HG02759 (cell line): ENCODE measurements around the gene HK1.
"Not testable (repeated sequence)": the region's sequence is repeated elsewhere in the genome, so short reads cannot be mapped to it uniquely, and the experiment has no call there.

Experiments
- ATAC-seq: cut with Tn5 transposase; IDR thresholded peaks from one replicate; pipeline ENCODE4 v1.9.1; 2021; ENCODE audit warnings: mild to moderate bottlenecking, moderate library complexity; ENCODE audit not compliant: unreplicated experiment

HK1 gene

GRCh38 chr10:69306421-69306820 lies 28.1 kb downstream of the HK1 start:
- ATAC-seq: no peak

DNA sequence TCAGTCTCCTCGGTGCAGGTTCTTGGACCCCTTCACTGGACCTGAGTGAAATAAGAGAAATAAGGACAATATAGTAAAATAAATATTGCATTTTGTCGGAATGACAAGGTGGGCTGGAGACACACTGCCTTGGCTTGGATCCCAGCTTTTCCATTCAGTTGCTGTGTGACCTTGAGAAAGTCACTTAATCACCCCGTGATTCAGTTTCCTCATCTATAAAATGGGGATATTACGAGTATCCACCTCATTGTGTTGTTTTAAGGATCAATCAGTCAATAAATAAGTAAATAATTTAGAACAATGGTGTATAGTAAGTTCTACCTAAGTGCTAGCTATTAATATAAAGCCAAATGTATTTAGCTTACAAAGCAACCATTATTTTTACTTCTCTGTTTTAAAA lies 29.1 kb downstream of the HK1 start:
- ATAC-seq: no peak

DNA sequence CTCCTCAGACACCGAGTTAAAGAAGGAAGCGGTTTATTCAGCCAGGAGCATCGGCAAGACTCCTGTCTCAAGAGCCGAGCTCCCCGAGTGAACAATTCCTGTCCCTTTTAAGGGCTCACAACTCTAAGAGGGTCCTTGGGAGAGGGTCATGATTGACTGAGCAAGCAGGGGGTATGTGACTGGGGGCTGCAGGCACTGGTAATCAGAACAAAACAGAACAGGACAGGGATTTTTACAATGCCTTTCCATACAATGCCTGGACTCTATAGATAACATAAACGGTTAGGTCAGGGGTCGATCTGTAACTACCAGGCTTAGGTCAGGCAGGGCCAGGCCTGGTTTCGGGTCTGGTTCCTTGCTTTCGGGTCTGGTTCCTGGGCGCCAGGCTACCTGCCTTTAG lies 30.0 kb downstream of the HK1 start:
- ATAC-seq: not testable (repeated sequence)

GRCh38 chr10:69311309-69311708 lies 33.0 kb downstream of the HK1 start:
- ATAC-seq: no peak

DNA sequence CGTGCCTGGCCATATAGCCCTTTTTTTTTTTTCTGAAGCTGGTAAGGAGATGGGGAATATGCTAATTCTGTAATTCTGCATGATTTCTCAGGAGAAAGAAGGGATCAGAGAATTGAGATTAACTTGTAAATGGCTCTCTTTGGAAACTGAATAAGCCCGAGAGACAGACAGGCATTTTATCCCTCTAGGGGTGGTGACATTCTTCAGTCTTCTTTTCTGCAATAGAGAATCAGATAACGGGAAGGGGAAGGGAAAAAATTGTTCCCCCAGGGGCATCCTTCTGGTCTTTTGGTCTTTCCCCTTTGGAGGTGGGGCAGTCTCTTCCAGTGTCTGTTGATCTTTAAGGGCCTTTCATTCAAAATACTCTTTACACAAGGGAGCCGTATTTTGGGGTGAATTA lies 34.2 kb downstream of the HK1 start:
- no peak for ATAC-seq

DNA sequence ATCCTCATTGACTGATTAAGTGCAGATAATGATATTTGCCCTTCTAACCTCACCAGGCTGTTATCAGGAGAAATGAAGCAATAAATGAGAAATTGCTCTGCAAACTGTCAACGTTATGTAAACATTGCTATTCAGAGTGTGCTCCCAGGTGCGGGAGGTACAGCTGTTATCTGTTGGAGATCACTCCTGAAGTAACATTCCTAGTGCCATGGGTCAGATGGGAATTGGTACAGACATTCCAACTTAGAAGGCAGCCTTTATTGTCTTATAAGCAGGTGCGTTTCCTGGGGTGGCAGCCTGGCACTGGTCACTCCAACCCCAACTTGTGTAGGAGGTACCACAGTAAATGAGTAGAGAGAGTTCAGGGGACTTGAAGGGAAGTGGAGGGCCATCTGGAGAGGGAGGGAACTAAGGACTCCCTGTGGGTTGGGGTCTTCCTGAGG lies 36.8 kb downstream of the HK1 start:
- no peak for ATAC-seq

DNA sequence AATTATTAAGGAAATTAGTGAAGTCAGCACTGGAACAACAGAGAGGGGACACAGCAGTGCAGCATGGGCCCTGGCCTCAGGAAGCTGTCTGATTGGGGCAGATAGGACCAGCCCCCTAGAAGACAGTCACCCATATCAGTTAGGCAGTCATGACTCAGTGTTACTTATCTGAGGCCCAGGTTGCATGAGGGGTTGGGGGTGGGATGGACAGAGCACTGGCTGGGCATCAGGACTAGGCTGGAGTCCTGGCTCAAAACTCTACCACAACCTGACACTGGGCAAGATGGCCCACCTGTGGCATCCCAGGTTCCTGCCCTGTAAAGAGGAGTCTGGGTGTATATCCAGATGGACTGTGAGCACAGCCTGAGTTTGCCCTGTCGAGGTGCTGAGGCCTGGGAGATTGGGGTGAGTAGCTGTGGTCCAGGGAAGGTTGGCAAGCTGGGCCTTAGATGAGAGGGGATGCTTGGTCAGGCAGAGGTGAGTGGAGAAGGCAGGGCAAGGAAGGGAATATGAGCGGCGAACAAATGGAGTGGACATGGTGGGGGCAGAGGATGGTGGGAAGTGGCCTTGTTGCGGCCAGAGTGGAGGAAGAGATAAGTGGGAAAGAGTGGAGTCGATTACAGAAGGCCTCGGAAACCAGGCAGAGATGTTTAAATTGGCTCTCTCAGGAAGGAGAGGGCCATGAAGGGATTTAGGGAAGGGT lies 37.5 kb downstream of the HK1 start:
- no peak for ATAC-seq

DNA sequence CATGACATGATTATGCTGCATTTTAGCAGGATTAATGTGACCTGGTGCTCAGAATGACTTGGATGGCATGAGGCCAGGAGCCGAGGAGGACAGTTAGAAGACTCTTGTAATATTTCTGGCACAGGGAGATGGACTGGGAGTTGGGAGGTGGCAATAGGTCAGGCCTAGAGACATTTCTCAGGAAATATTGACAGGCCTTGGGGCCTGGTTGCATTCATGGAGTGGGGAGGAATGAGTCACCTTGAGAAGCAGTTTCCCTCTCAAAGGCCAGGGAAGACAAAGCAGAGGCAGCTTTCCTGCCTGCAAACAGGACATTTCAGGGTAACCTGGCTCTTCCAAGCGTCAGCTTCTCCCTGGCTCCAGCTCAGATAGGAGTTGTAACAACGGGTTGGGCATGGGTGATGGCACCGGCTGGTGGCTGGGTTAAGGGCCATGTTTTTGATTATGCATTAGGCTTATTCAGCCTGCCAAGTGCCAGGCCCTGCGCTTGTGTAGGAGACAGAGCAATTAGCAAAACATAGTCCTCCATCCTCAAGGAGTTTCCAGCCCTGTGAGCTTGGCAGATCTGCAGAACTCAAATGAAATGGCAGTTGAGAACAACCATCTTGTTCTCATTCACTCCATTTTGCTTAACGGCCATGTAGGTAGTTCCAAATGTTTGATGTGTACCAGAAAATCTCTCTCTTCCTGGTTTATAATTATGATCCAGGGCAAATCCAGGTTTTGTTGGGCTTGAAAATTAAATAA lies 38.2 kb downstream of the HK1 start:
- ATAC-seq: no peak

GRCh38 chr10:69317175-69317604 lies 38.9 kb downstream of the HK1 start:
- peak; percentile 31 for ATAC-seq

DNA sequence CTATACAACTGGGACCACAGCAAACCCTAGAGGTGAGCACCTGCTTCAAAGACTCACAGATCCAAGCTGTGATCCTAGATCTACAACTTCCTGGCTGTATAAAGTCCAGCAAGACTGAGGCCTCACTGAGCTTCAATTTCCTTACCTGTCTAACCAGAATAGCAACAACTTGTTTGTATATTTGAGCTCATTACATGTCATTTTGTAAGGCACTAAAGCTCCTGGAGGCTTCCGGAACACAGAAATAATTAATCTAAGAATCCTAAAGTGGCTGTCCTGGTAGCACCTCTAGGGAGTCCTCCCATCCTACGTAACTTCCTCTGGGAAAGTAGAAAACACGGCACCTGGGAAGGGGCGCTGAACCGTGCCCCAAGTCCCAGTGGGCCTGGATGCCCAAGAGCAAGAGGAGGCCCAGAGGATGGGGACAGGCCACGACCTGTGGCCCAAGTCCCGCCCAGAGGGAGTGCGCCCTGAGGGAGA lies 39.4 kb downstream of the HK1 start:
- no peak for ATAC-seq

GRCh38 chr10:69318106-69318866 lies 40.0 kb downstream of the HK1 start:
- peak; percentile 83 for ATAC-seq

DNA sequence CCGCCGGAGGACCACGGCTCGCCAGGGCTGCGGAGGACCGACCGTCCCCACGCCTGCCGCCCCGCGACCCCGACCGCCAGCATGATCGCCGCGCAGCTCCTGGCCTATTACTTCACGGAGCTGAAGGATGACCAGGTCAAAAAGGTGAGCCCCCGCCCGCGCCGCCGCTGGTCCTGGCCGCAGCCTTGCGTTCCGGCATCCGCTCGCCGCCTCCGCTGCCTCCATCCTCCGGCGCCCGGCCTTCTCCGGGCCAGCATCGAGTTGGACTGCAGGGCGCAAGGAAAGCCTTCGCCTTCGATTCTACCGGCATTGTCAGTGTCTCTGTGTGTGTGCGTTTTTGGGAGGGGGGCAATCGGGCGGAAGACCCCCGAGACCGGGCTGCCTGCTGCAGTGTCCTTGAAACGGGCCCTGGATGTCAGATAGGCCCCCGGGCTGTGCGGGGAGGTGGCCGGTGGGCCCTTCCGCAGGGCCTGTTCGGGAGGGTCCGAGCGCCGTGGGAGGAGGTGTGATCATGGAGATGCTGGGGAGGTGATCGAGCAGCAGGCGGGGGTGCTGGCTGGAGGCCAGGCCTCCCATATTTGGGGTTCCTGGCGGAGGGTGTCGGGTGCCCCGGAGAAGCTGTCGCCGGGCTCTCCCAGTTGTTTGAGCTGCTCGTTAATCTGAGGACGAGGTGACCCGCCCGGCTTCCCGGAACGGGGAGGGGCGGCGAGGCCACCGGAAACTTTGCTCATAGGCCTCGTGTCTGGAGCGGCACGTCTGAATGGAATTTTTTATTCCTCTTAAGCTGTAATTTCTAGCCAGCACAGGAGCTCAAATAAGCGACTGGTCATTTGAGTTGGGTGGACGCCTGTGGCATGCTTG lies 40.8 kb downstream of the HK1 start:
- ATAC-seq: peak; percentile 18

DNA sequence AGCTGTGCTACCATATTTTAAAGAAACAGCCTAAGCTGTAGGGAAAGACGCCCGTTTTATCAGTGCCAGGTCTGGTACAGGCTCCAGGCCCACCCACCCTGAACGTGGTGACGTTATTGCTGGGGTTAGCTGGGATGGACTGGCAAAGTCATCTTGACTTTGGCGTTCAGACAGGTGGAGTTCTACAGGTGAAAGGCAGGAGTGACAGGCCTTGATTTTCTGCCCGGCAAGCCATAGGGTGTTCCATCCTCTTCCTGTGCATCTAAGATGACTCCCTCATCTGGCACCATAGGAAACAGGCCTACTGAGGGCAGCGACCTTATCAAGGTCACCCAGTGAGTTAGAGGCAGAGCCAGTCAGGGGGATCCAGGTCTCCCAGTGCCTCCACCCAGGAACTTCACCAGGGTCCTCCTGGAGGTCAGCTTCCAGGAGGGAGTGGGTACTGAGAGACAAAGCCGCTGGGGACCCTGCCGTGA lies 41.6 kb downstream of the HK1 start:
- ATAC-seq: no peak

DNA sequence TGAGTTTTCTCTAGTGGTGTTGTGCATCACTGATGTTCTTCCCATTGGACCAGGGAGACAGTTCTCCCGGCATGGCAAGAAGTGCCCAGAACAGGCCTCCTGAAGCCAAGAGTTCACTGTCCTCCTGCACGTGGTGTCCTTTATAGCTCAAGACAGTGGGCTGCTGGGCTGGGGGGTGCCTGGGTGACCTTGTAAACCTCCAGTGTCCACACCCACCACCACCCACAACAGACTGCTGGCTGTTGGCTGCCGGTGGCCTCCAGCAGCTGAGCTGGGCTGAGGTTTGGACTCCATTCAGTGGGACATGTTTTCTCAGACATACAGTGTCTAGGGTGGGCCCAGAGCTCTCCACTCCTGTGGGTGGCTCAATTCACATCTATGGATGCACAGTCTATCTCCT lies 42.2 kb downstream of the HK1 start:
- no peak for ATAC-seq

GRCh38 chr10:69321039-69321715 lies 42.9 kb downstream of the HK1 start:
- ATAC-seq: no peak

DNA sequence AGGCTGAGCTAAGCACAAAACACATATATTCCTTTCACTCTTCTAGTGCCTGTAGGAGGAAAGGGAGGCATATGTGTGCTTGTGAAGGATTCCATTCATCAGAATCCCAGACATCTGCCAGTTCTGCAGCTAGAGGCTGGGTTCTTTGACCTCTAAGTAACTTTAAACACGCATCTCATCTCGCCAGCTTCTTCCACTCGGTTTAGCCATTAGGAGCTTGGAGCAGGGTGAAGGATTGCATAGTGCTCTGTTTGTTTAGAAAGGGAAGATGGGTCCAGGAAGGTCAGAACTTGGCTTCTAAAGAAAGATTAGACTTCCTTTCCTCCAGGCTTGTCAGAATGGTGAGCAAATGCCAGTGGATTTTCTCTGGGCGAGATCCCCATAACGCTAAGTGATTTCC lies 43.6 kb downstream of the HK1 start:
- no peak for ATAC-seq

DNA sequence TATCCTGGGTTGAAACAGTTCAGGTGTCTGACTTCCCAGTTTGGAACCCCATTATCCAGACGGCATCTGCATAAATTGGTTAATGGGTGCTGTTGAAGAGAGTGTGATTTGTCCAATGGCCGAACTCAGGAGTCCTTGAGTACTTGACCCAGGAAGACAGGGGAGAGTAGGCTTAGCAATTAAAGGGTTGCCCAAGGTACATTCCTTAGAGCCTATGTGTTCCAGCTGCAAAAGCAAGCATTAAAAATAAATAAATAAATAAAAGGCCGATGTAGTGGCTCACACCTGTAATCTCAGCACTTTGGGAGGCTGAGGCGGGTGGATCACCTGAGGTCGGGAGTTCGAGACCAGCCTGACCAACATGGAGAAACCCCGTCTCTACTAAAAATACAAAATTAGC lies 44.0 kb downstream of the HK1 start:
- not testable (repeated sequence) for ATAC-seq

DNA sequence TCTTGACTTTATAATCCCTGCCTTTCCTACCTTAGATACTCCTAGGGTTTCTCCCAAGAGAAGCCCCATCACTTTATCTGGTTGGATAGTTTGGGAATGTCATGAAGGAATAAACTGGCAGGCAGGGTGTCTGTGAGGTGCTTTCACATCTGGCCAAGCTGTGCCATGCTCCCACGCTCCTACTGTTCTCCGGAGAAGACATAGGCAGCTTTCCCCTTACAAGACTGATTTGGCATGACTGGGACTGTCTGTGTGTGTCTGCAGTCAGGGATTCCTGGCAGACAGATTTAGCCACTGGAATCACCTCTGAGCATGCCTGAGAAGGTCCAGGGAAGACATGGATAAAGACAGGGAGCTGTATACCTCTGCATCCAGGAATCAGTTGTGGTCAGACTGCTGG lies 45.3 kb downstream of the HK1 start:
- ATAC-seq: no peak

DNA sequence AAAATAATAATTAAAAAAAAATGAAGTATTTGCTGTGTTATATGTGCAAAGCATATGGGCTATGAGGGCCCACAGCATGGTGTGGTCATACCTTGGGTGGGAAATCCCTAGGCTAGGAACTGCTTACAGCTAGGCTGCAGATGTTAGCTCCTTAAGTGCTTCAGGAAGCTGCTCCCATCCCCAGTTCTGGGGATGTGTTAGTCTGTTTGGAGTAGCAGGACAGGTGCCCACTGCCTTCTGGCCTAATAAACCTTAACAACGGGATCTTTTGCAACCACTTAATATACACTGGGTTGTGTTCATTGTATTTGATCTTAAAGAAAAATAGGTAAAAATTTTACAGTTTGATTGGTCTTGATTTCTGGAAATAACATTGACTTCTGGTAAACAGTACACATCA lies 46.3 kb downstream of the HK1 start:
- no peak for ATAC-seq
